Measurements from ENCODE around the gene EGFLAM. TPM values are rescaled to one million over a fixed set of nuclear protein-coding genes. Genes with fewer than 3 reads are reported as not detected.

EGFLAM gene
- total and polyA plus RNA-seq, 2 experiments from 2014 or later = 0.24 to 1.9 TPM

DNA sequence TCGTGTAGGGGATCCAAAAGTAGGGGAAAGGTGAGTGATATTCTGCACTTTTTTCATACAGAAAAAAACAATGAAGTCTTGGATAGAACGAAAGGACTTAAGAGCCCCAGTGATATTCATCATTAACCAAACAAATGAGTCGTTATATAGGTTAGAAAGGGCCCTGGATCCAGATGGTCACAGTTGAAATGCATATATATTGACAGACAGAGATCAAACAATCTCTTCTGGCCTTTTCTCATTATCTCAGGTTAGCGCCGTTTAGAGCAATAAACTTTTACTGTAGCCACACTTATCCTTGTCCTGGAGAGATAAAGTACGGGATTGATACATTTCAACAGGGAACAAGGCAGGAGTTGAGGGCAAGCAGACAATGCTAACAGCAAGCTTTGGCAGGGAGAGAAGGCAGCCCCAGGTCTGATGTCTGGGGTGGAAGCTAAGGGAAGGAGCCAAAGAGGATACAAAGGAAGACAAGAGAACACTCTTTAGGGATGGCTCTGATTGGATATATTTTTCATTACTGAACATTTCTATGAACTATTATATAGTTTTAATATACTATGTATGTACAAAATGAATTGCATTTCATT is 221.1 kb downstream of the EGFLAM start:
- Mint-ChIP-seq H3K4me1 (no peaks in the 10 kb centered on the region), H3K36me3 (ENCODE audit: low read depth) (no peaks in the 10 kb centered on the region), H3K9me3 (no peaks in the 10 kb centered on the region), H3K27me3 (ENCODE audit: insufficient read depth, low read depth, poor library complexity) (no peaks in the 10 kb centered on the region), H3K27ac (no peak overlapping the region), H3K4me3 (no peak overlapping the region)
- Histone ChIP-seq H4K20me1 (replicated peaks; ENCODE audit: insufficient read depth) (no peaks in the 10 kb centered on the region), H3K4me1 (ENCODE audit: insufficient read depth) (no peaks in the 10 kb centered on the region), H3K9me2 (ENCODE audit: insufficient read depth) (no peaks in the 10 kb centered on the region), H2AFZ (no peak overlapping the region), H3K4me3 (no peak overlapping the region), H3K36me3 (ENCODE audit: insufficient read depth) (no peaks in the 10 kb centered on the region), H3K79me2 (replicated peaks; ENCODE audit: insufficient read depth) (no peaks in the 10 kb centered on the region), H3K27me3 (ENCODE audit: insufficient read depth) (no peaks in the 10 kb centered on the region), H3K27ac (ENCODE audit: low read depth) (no peak overlapping the region), H3K4me2 (no peak overlapping the region), H3F3A (replicated peaks; ENCODE audit: low read depth) (no peaks in the 10 kb centered on the region)
- ATAC-seq = no peak
- TF ChIP-seq ZNF331 (CRISPR knock-in tag; IDR thresholded peaks at IDR 0.05; ENCODE audit: low read depth) (no peak), NANOG (IDR thresholded peaks at IDR 0.05; ENCODE audit: borderline replicate concordance) (no peak), POLR2AphosphoS5 (IDR thresholded peaks at IDR 0.05; ENCODE audit: low read depth) (no peak), EZH2phosphoT487 (IDR thresholded peaks at IDR 0.05; ENCODE audit: unreplicated experiment) (no peak), EZH2 (IDR thresholded peaks at IDR 0.05; ENCODE audit: low read depth, unreplicated experiment) (no peak), STAT1 (IDR thresholded peaks at IDR 0.05; ENCODE audit: unreplicated experiment) (no peak), CREB1 (CRISPR knock-in tag; IDR thresholded peaks at IDR 0.05; ENCODE audit: low read depth) (no peak), JUNB (IDR thresholded peaks at IDR 0.05; ENCODE audit: unreplicated experiment) (no peak), ZNF114 (CRISPR knock-in tag; IDR thresholded peaks at IDR 0.05) (no peak)
- TF ChIP-seq, protein P1, sequence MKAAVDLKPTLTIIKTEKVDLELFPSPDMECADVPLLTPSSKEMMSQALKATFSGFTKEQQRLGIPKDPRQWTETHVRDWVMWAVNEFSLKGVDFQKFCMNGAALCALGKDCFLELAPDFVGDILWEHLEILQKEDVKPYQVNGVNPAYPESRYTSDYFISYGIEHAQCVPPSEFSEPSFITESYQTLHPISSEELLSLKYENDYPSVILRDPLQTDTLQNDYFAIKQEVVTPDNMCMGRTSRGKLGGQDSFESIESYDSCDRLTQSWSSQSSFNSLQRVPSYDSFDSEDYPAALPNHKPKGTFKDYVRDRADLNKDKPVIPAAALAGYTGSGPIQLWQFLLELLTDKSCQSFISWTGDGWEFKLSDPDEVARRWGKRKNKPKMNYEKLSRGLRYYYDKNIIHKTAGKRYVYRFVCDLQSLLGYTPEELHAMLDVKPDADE (IDR thresholded peaks at IDR 0.05) = no peak
- TF ChIP-seq, protein P2, sequence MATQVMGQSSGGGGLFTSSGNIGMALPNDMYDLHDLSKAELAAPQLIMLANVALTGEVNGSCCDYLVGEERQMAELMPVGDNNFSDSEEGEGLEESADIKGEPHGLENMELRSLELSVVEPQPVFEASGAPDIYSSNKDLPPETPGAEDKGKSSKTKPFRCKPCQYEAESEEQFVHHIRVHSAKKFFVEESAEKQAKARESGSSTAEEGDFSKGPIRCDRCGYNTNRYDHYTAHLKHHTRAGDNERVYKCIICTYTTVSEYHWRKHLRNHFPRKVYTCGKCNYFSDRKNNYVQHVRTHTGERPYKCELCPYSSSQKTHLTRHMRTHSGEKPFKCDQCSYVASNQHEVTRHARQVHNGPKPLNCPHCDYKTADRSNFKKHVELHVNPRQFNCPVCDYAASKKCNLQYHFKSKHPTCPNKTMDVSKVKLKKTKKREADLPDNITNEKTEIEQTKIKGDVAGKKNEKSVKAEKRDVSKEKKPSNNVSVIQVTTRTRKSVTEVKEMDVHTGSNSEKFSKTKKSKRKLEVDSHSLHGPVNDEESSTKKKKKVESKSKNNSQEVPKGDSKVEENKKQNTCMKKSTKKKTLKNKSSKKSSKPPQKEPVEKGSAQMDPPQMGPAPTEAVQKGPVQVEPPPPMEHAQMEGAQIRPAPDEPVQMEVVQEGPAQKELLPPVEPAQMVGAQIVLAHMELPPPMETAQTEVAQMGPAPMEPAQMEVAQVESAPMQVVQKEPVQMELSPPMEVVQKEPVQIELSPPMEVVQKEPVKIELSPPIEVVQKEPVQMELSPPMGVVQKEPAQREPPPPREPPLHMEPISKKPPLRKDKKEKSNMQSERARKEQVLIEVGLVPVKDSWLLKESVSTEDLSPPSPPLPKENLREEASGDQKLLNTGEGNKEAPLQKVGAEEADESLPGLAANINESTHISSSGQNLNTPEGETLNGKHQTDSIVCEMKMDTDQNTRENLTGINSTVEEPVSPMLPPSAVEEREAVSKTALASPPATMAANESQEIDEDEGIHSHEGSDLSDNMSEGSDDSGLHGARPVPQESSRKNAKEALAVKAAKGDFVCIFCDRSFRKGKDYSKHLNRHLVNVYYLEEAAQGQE (IDR thresholded peaks at IDR 0.05; ENCODE audit: unreplicated experiment) = no peak
- TF ChIP-seq, protein P3, sequence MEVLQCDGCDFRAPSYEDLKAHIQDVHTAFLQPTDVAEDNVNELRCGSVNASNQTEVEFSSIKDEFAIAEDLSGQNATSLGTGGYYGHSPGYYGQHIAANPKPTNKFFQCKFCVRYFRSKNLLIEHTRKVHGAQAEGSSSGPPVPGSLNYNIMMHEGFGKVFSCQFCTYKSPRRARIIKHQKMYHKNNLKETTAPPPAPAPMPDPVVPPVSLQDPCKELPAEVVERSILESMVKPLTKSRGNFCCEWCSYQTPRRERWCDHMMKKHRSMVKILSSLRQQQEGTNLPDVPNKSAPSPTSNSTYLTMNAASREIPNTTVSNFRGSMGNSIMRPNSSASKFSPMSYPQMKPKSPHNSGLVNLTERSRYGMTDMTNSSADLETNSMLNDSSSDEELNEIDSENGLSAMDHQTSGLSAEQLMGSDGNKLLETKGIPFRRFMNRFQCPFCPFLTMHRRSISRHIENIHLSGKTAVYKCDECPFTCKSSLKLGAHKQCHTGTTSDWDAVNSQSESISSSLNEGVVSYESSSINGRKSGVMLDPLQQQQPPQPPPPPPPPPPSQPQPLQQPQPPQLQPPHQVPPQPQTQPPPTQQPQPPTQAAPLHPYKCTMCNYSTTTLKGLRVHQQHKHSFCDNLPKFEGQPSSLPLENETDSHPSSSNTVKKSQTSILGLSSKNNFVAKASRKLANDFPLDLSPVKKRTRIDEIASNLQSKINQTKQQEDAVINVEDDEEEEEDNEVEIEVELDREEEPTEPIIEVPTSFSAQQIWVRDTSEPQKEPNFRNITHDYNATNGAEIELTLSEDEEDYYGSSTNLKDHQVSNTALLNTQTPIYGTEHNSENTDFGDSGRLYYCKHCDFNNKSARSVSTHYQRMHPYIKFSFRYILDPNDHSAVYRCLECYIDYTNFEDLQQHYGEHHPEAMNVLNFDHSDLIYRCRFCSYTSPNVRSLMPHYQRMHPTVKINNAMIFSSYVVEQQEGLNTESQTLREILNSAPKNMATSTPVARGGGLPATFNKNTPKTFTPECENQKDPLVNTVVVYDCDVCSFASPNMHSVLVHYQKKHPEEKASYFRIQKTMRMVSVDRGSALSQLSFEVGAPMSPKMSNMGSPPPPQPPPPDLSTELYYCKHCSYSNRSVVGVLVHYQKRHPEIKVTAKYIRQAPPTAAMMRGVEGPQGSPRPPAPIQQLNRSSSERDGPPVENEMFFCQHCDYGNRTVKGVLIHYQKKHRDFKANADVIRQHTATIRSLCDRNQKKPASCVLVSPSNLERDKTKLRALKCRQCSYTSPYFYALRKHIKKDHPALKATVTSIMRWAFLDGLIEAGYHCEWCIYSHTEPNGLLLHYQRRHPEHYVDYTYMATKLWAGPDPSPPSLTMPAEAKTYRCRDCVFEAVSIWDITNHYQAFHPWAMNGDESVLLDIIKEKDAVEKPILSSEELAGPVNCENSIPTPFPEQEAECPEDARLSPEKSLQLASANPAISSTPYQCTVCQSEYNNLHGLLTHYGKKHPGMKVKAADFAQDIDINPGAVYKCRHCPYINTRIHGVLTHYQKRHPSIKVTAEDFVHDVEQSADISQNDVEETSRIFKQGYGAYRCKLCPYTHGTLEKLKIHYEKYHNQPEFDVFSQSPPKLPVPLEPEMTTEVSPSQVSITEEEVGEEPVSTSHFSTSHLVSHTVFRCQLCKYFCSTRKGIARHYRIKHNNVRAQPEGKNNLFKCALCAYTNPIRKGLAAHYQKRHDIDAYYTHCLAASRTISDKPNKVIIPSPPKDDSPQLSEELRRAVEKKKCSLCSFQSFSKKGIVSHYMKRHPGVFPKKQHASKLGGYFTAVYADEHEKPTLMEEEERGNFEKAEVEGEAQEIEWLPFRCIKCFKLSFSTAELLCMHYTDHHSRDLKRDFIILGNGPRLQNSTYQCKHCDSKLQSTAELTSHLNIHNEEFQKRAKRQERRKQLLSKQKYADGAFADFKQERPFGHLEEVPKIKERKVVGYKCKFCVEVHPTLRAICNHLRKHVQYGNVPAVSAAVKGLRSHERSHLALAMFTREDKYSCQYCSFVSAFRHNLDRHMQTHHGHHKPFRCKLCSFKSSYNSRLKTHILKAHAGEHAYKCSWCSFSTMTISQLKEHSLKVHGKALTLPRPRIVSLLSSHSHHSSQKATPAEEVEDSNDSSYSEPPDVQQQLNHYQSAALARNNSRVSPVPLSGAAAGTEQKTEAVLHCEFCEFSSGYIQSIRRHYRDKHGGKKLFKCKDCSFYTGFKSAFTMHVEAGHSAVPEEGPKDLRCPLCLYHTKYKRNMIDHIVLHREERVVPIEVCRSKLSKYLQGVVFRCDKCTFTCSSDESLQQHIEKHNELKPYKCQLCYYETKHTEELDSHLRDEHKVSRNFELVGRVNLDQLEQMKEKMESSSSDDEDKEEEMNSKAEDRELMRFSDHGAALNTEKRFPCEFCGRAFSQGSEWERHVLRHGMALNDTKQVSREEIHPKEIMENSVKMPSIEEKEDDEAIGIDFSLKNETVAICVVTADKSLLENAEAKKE (CRISPR knock-in tag; IDR thresholded peaks at IDR 0.05) = no peak
- TF ChIP-seq, protein P4, sequence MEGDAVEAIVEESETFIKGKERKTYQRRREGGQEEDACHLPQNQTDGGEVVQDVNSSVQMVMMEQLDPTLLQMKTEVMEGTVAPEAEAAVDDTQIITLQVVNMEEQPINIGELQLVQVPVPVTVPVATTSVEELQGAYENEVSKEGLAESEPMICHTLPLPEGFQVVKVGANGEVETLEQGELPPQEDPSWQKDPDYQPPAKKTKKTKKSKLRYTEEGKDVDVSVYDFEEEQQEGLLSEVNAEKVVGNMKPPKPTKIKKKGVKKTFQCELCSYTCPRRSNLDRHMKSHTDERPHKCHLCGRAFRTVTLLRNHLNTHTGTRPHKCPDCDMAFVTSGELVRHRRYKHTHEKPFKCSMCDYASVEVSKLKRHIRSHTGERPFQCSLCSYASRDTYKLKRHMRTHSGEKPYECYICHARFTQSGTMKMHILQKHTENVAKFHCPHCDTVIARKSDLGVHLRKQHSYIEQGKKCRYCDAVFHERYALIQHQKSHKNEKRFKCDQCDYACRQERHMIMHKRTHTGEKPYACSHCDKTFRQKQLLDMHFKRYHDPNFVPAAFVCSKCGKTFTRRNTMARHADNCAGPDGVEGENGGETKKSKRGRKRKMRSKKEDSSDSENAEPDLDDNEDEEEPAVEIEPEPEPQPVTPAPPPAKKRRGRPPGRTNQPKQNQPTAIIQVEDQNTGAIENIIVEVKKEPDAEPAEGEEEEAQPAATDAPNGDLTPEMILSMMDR (conservative IDR thresholded peaks at IDR 0.05; ENCODE audit: low read depth in 2 of 2) = no peak
- no peak for DNase-seq (ENCODE audit: low spot score)

Data from GM23338 (cell line).